LHCN-M2 (cell line): ENCODE measurements around the gene ZCCHC3. TPM values are rescaled to one million over a fixed set of nuclear protein-coding genes. Genes with fewer than 3 reads are reported as not detected.
A peak's percentile ranks its signal among the peaks of the same experiment; 100 is the strongest.
"Not testable (repeated sequence)": the region's sequence is repeated elsewhere in the genome, so short reads cannot be mapped to it uniquely, and the experiment has no call there.

Source experiments
- DNase-seq: peaks from one replicate; pipeline ENCODE4 v3.0.0-alpha.2; 2012; ENCODE audit warnings: low read depth
- total RNA-seq: library from RNA; depleted of rRNA; stranded (reverse); fragments of >200 nt; gene quantifications from 2 replicates; pipeline ENCODE4 v1.2.3, GENCODE V29; 2014

The ZCCHC3 gene
- total RNA-seq, 1 experiment from 2014 or later: 15.9 TPM

- no peak for DNase-seq
These were observed 15.5 kb downstream of the ZCCHC3 start for GRCh38 chr20:312866-313265.

- no peak for DNase-seq
These were observed 16.0 kb downstream of the ZCCHC3 start for GRCh38 chr20:313402-313801.

- peak; percentile 89 for DNase-seq
These were observed 16.6 kb downstream of the ZCCHC3 start for GRCh38 chr20:313948-314347.

- DNase-seq: no peak
These were observed 19.1 kb downstream of the ZCCHC3 start for GRCh38 chr20:316316-317068.

- DNase-seq: peak; percentile 85
These were observed 27.0 kb downstream of the ZCCHC3 start for GRCh38 chr20:324177-325044.

- peak; percentile 85 for DNase-seq
These were observed 27.9 kb downstream of the ZCCHC3 start, which contains the start of gene SOX12 for GRCh38 chr20:325045-325888. Gene SOX12, plus strand, starts transcription at chr20:325552. Its CDS starts 373 bp downstream, at chr20:325925.

DNA sequence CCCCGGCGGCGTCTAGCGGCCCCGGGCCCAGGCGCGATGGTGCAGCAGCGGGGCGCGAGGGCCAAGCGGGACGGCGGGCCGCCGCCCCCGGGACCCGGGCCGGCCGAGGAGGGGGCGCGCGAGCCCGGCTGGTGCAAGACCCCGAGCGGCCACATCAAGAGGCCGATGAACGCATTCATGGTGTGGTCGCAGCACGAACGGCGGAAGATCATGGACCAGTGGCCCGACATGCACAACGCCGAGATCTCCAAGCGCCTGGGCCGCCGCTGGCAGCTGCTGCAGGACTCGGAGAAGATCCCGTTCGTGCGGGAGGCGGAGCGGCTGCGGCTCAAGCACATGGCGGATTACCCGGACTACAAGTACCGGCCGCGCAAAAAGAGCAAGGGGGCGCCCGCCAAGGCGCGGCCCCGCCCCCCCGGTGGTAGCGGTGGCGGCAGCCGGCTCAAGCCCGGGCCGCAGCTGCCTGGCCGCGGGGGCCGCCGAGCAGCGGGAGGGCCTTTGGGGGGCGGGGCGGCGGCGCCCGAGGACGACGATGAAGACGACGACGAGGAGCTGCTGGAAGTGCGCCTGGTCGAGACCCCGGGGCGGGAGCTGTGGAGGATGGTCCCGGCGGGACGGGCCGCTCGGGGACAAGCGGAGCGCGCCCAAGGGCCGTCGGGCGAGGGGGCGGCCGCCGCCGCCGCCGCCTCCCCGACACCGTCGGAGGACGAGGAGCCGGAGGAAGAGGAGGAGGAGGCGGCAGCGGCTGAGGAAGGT, 28.7 kb downstream of the ZCCHC3 start:
- DNase-seq: peak; percentile 64

GRCh38 chr20:326645-327185, 29.3 kb downstream of the ZCCHC3 start:
- DNase-seq: peak; percentile 32

- peak; percentile 89 for DNase-seq
These were observed 30.0 kb downstream of the ZCCHC3 start for GRCh38 chr20:327186-328026.

GRCh38 chr20:328027-328974, 30.9 kb downstream of the ZCCHC3 start:
- DNase-seq: no peak

- no peak for DNase-seq
These were observed 31.8 kb downstream of the ZCCHC3 start for GRCh38 chr20:328975-329695.

DNA sequence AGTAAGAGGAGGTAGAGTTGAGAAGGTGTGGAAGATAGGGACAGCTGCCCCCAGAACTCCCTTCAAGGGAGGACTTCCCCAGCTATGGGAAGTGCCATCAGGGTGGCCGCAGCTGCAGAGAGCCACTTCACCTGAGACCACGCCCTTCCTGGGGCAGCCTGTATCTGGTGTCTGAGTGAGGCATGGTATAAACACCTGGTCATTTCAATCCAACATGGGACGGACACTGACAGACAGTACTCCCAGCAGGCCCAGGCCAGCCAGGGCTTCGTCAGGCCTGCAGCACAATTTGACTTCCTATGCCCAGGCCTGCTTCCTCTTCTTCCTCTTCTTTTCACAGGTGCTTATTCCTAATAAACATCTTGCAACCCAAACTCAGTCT, 32.5 kb downstream of the ZCCHC3 start:
- no peak for DNase-seq

DNA sequence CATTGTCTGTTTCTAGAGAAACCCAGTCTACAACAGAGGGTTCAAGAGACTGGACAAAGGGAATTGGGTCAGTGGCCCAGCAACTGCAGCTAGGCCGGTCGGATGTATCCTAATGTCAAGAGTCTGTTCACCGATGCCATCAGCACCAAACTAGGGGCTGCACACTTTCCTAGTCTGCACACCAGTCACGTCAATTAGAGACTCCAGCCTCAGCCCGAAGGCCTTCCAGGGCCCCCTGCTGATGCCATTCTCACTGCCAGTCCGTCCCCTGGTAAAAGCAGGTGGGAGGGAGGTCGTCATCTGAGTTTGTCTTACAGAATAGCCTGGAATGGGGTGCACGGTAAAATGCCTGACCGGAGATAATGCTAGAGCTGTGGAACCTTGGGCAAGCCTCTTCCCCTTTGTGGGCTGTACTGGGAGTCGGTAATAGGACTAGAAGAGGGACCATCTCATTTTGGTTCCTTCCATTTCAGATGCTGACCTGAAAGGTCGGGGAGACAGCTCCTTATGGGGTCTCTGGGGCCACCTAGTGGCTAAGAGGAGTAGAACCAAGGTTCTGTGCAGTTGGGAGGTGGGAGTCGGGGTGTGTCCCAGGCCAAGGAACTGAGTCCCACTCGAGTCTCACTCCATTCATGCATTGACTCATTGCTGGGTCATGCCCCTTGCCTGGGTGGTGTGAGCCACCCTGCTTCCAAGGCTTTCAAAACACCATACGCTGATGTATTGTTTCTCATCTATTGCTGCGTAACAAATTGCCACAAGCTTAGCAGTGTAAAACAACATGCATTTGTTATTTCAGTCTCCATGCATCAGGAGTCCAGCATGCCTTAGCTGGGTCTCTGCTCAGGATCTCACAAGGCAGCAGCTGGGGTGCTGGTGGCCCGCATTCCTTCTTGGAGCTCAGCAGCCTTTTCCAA, 33.1 kb downstream of the ZCCHC3 start:
- peak; percentile 72 for DNase-seq

GRCh38 chr20:334578-334977, 37.2 kb downstream of the ZCCHC3 start:
- no peak for DNase-seq

- DNase-seq: not testable (repeated sequence)
These were observed 38.7 kb downstream of the ZCCHC3 start for GRCh38 chr20:336040-336439.

GRCh38 chr20:341682-342081, 44.3 kb downstream of the ZCCHC3 start:
- DNase-seq: peak; percentile 91

DNA sequence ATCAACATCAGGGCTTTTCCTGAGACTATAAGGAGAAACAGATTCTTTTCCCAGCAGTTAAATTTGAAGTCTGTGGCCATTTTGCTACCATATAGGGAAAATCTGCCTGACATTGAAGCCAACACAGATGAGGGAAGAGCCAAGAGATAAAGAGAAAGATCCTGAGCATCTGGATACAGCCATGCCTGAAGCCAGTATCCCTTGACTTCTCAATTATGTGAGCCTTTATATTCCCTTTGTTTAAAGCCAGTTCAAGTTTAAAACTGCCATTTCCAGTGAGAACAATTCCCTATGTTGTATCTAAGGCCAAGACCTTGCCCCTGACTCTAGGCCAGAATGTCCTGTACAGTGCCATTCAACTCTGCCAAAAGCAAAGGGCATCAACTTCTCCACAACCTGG, 45.7 kb downstream of the ZCCHC3 start:
- no peak for DNase-seq
